Measurements from ENCODE around the gene TTC34.

The TTC34 gene

DNA sequence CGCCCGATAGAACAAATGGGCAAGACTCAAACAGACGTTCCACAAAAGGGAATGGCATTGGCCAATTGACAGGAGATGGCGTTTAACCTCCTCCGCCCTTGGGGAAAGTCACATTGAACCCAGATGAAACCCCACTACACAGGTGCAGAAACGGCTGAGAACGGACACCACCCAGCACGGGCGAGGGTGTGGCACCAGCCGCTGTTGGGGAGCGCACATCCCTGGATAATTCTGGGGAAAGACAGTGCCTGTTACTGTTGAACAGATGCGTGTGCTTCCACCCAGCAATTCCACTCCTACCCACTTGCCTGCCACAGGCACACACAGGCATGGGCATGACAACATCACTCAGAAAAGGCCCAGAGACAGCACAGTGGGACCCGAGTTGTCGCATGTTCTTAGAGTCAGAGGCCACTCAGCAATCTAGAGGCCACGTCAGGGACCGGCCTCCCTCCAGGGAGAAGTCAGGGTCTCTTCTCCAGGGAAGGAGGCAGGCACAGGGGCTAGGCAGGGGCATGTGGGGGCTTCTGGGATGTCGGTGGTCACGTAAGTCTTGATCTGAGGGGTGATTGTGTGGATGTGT is 199.7 kb downstream of the TTC34 start:
- FAIRE-seq: no peak

- no peak for FAIRE-seq
Observed at GRCh38 chr1:2598329-2598931, 203.1 kb downstream of the TTC34 start.

GRCh38 chr1:2597441-2598328 is 203.8 kb downstream of the TTC34 start:
- no peak for FAIRE-seq

DNA sequence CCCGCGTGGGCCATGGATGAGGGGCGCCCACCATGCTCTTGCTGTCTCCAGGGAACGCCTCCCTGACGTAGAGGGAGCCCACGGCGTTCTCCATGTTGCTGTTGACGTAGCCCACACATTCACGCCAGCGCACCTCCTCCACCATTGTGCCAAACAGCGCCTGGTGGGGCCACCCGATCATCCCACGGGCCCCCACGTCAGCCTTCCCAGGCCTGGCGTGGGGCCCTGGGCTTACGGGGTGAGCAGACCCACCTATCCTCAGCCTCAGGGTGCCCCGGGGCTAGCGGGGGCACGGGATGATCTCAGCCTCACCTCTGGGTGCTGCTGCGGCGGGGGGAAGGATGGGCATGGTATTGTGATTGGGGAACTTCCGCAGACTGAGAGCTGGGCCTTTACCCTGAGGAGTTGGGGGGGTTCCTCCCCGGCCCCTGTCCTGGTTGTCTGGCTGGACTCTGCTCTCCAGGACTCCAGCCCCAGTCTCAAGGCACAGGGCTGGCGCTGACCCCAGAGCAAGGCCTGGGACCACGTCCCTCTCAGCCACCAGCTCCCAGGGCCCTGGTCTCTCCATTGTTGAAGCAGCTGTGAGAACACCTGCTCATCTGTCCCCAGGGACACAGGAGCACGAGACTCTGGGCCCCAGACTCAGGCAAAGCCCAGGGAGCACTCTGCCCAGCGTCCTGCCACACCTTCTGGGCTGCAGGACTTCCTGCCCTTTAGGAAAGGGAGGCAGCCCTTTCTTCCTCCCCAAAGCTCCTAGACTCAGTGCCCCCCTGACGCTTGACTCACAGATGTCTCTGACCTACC is 204.8 kb downstream of the TTC34 start:
- no peak for FAIRE-seq

GRCh38 chr1:2595812-2596529 is 205.5 kb downstream of the TTC34 start:
- no peak for FAIRE-seq

DNA sequence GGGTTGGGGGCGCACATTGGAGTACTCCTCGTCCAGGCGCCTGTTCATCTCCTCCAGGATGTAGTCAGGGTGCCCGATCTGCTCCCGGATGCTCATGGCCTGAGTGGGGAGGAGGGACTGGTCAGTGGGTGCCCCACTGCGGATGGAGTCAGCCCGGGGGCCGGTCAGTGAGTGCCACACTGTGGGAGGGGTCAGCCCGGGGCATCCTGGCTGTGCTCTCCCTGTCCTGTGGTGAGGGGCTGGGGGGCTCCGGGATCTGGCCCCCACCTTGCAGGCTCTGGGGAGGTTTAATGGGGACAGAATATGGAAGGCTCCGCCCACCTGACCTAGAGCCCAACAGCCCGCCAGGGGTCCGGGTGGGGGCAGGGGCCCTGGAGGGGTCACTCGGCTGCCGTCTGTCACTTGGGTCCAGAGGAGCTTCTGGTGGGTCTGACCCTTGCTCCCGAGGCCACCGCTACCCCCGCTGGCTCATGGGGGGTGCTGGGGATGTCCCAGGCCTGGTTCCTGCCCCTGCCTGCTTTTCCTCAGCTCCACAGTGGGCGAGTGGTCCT is 206.2 kb downstream of the TTC34 start:
- no peak for FAIRE-seq

- FAIRE-seq: no peak
Observed at GRCh38 chr1:2594641-2595131, 206.8 kb downstream of the TTC34 start.

DNA sequence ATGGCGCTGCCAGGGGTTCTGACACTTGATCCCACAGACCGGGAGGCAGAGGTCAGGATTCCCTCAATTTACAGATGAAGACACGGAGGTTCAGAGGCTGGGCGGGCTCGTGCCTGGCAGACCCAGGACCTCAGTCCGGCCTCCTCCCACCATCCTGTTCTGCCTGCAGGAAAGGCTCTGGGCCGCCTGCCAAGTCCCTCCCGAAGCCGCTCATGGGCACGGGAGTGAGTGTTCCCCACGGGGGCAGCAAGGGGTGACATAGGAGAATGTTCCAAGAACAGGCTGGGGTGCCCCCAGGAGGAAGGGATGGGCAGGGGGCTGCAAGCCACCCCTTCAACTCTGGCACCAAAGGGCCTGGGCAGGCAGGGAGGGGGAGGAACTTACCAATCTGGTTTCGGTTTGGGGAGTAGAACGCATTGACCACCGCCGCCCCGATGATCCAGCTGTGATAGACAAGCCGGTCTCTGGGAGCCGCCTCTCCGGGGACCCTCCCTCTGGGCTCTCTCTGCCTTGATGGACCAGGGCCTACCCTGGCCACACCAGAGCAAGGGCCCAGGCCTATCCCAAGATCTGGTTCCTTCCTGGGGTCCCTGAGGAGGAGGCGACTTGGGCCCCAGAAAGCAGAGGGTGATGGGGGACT is 207.4 kb downstream of the TTC34 start:
- FAIRE-seq: no peak

DNA sequence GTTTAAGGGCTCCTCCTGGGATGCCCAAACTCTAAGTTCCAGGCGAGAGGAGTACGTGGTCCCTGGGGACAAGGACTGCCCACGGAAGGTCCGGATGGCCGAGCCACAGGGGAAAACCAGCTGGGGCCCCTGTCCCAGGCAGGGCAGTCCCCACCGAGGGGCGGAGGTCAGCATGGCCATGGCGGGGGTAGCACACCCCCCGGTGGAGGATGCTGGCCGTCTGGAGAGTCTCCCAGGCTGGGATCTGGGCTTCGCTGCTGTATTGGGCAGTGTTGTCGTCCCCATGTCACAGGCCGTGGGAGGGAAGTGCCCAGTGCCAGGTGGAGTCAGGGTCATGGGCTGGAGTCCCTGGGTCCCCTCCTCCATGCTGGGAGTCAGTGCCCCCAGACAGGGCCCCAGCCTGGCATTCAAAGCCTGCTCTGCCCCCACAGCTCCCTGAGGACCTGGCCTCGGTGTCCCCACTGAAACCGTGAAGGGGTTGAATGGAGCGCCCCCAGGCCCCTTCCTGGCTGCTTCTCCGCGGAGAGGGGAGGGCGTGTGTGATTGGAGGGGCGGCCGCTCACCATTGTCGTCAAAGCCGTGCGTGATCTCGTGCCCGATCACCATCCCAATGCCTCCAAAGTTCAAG is 208.1 kb downstream of the TTC34 start:
- FAIRE-seq: no peak

DNA sequence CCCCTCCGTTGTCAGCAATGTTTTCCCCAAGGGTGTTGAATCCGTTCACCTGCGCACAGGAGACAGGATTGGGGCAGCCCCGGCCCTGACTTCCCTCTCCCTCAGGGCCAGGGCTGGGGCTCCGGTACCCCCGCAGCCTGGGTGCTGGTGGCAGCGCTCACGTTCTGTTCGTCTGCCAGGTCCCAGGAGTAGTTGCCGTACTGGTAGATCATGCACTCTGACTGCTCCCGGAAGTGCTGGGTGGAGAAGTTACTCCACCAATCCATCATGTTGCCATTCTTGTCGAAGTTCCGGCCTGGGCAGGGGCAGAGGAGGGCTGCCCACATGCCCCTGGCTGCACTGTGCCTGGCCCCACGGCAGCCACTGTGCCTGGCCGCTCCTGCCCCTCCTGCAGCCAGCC is 208.8 kb downstream of the TTC34 start:
- FAIRE-seq: no peak

DNA sequence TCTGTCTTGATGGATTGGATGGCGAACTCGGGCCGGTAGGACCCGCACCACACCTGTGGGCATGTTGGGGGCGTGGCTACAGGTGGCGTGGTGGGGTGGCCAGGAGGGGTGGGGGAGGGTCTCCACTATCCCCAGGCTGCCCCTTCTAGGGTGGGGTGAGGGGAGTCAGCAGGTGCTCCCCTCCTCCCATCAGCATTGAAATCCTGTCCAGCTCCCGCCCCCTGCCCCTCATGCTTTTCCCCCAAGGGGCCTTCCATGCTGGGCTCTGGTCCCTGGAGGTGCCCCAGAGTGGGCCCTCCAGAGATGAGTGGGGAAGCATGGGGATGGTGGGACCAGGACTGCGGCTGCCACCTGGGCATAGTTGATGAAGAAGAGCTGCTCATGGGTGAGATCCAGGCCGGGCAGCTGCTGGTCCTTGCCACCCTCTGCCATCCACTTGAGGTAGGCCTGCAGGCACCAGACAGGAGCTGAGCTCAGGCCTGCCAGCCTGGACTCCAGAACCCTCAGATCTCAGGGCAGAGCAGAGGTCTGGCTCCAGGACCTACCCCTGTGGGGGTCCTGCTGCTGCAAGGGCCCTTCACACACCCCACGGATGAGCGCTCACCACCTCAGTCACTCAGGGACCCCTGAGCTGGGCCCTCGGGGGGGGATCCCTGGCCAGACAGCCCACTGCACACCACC is 209.8 kb downstream of the TTC34 start:
- FAIRE-seq: no peak

- FAIRE-seq: no peak
Observed at GRCh38 chr1:2591233-2591580, 210.3 kb downstream of the TTC34 start.

GRCh38 chr1:2590233-2591141 is 211.0 kb downstream of the TTC34 start:
- FAIRE-seq: no peak

DNA sequence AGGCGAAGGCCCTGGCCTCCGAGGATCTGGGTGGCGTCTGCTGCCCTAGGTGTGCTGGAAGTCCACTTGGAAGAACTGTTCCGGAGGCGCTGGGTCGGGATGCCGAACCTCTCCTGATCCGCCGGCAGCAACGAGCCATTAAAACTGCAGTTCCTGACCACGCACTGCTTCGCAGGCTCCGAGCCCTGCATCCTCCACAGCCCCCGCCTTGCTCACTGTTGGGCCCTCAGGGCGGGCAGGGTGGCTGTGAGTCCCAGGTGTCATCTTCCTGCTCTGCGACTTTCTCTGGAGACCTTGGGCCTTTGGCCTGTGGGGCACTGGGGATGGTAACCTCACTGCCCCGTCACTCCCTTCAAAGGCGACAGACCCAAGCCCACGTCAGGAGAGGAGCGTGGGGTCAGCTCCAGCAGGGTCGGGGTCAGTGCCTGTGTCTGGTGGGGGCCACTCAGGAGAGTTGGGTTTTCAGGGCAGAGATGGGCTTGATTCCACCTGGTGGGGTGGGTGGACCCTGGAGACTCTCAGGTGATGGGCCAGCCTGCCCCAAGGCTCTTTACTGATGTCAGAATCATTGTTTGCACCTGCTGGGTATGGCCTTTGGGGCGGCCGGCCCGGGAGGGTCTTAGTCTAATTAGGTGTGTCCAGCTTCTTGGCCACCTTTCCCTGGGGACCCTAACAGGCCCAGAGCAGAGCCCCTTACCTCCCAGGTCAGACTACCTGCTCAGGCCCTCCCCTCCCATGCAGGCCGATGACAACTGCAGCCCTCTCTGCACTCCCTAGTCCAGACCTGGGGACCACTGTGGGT is 211.9 kb downstream of the TTC34 start:
- no peak for FAIRE-seq

- no peak for FAIRE-seq
Observed at GRCh38 chr1:2588661-2589430, 212.6 kb downstream of the TTC34 start.

GRCh38 chr1:2587860-2588571 is 213.5 kb downstream of the TTC34 start:
- no peak for FAIRE-seq
